ENCODE measurements around the gene HCN2. TPM values are rescaled to one million over a fixed set of nuclear protein-coding genes. Genes with fewer than 3 reads are reported as not detected.
A peak's percentile ranks its signal among the peaks of the same experiment; 100 is the strongest.

HCN2 gene
- total and polyA plus RNA-seq, 2 of the 13 experiments (the other 11 are each of a cell fraction or from before 2014, with no cell fraction given): 0.01 TPM; not detected in 1

- no peak for TF ChIP-seq ZBTB2 (CRISPR knock-in tag; IDR thresholded peaks at IDR 0.05; ENCODE audit: low read depth)
- TF ChIP-seq ZBTB10 (CRISPR knock-in tag; IDR thresholded peaks at IDR 0.05; ENCODE audit: borderline replicate concordance): 0 out of 2 replicates have a peak, but pooled peaks have one; percentile 8
- no peak for TF ChIP-seq RAD51 (IDR thresholded peaks at IDR 0.05; ENCODE audit: borderline replicate concordance)
- no peak for TF ChIP-seq ZBTB26 (CRISPR knock-in tag; IDR thresholded peaks at IDR 0.05; ENCODE audit: borderline replicate concordance)
- no peak for TF ChIP-seq MXD3 (CRISPR knock-in tag; IDR thresholded peaks at IDR 0.05)
- no peak for TF ChIP-seq GLI4 (CRISPR knock-in tag; IDR thresholded peaks at IDR 0.05; ENCODE audit: borderline replicate concordance)
- no peak for TF ChIP-seq ZNF841 (CRISPR knock-in tag; IDR thresholded peaks at IDR 0.05; ENCODE audit: borderline replicate concordance)
- TF ChIP-seq SKI (IDR thresholded peaks at IDR 0.05; ENCODE audit: partially characterized antibody): no peak
- no peak for TF ChIP-seq SP4 (CRISPR knock-in tag; IDR thresholded peaks at IDR 0.05)
- TF ChIP-seq PHF21A (CRISPR knock-in tag; IDR thresholded peaks at IDR 0.05): 0 out of 2 replicates have a peak, but pooled peaks have one; percentile 0
- peak; percentile 4; the same call in 1 of the 2 replicates for TF ChIP-seq UBTF (CRISPR knock-in tag; IDR thresholded peaks at IDR 0.05)
- TF ChIP-seq DNMT3B (CRISPR knock-in tag; conservative IDR thresholded peaks at IDR 0.05): no peak
- TF ChIP-seq ZNF205 (CRISPR knock-in tag; IDR thresholded peaks at IDR 0.05): no peak
- TF ChIP-seq KDM5B (CRISPR knock-in tag; IDR thresholded peaks at IDR 0.05; ENCODE audit: borderline replicate concordance): peak; percentile 20; the same call in 1 of the 2 replicates
Measured at GRCh38 chr19:571566-571974, 18.1 kb upstream of the HCN2 start (continued).

Measured in HepG2 (cell line).